ENCODE measurements around the gene ADAMTS17. TPM values are rescaled to one million over a fixed set of nuclear protein-coding genes. Genes with fewer than 3 reads are reported as not detected.
"Not testable (repeated sequence)": the region's sequence is repeated elsewhere in the genome, so short reads cannot be mapped to it uniquely, and the experiment has no call there.

The ADAMTS17 gene
- total and polyA plus RNA-seq, 9 of the 15 experiments (the other 6 are each of a cell fraction or from before 2014, with no cell fraction given), result 0.01 to 0.14 (median 0.07) TPM; not detected in 6

- in situ Hi-C loops (cut with MboI), result no loop called here
- TF ChIP-seq DACH1 (IDR thresholded peaks at IDR 0.05; ENCODE audit: partially characterized antibody) (no peak), TBP (optimal IDR thresholded peaks at IDR 0.05; ENCODE audit: low read depth, low read length) (no peak), ZNF449 (CRISPR knock-in tag; IDR thresholded peaks at IDR 0.05) (no peak), BMI1 (IDR thresholded peaks at IDR 0.05; ENCODE audit: low read length) (no peak), RREB1 (CRISPR knock-in tag; IDR thresholded peaks at IDR 0.05) (no peak), ZNF586 (CRISPR knock-in tag; conservative IDR thresholded peaks at IDR 0.05) (no peak)
- no peaks in the 10 kb centered on the region for H3K79me2 ChIP-seq (ENCODE audit: control insufficient read depth, insufficient read depth, low read length)
- H4K20me1 ChIP-seq (replicated peaks; ENCODE audit: control insufficient read depth, insufficient read depth, low read length), result no peaks in the 10 kb centered on the region
- no peak overlapping the region for H2AFZ ChIP-seq (ENCODE audit: low read depth, low read length)
- no peak overlapping the region for H3K4me3 ChIP-seq
- no peaks in the 10 kb centered on the region for H3K9me3 ChIP-seq (replicated peaks; ENCODE audit: control insufficient read depth, insufficient read depth, low read depth, low read length)
- H3K4me2 ChIP-seq (ENCODE audit: insufficient read depth, low read length), result no peak overlapping the region
- ChIA-PET POLR2A (no interaction called here), CTCF (ENCODE audit: low intra/inter-chr PET ratio) (no interaction called here)
- no peaks in the 10 kb centered on the region for H3K4me1 ChIP-seq (replicated peaks in 1 of 2; ENCODE audit: control insufficient read depth in 2 of 2, insufficient read depth in 2 of 2, low read length in 2 of 2)
- intact Hi-C loops (cut with micrococcal nuclease), result no loop called here
- H3K27me3 ChIP-seq (ENCODE audit: control insufficient read depth in 2 of 2, insufficient read depth in 2 of 2, low read length in 2 of 2), result no peaks in the 10 kb centered on the region
- no peaks in the 10 kb centered on the region for H3K36me3 ChIP-seq (ENCODE audit: control insufficient read depth, insufficient read depth, low read length)
- H3K9me1 ChIP-seq (ENCODE audit: control insufficient read depth, insufficient read depth, low read length), result no peaks in the 10 kb centered on the region
- WGBS (ENCODE audit: insufficient coverage, low coverage, missing lambda C conversion rate), result 0% methylated on average over 5 of the region's 5 CpGs
- DNase-seq (ENCODE audit: extremely low read depth in 1 of 4, low spot score in 3 of 4) (no peak), FAIRE-seq (no peak), ATAC-seq (no peak)
- H3K27ac ChIP-seq (ENCODE audit: extremely low read depth, low read depth, low read length), result no peak overlapping the region
- no TSS peak for BruUV-seq (replicated peaks)
- H3K9ac ChIP-seq (ENCODE audit: insufficient read depth in 1 of 2, low read depth in 2 of 2, low read length in 2 of 2), result no peak overlapping the region
These were observed 267.8 kb downstream of the ADAMTS17 start for GRCh38 chr15:100073982-100074381.

GRCh38 chr15:100066521-100067280 lies 275.1 kb downstream of the ADAMTS17 start:
- ATAC-seq; in situ Hi-C loops (cut with MboI); H3K79me2 ChIP-seq (ENCODE audit: control insufficient read depth, insufficient read depth, low read length); H3K4me3 ChIP-seq; H2AFZ ChIP-seq (ENCODE audit: low read depth, low read length); H3K4me1 ChIP-seq (replicated peaks in 1 of 2; ENCODE audit: control insufficient read depth in 2 of 2, insufficient read depth in 2 of 2, low read length in 2 of 2); POLR2A ChIA-PET; DNase-seq (ENCODE audit: extremely low read depth in 1 of 4, low spot score in 3 of 4); H3K4me2 ChIP-seq (ENCODE audit: insufficient read depth, low read length); H4K20me1 ChIP-seq (replicated peaks; ENCODE audit: control insufficient read depth, insufficient read depth, low read length); CTCF ChIA-PET (ENCODE audit: low intra/inter-chr PET ratio); BruUV-seq (replicated peaks); H3K9me3 ChIP-seq (replicated peaks; ENCODE audit: control insufficient read depth, insufficient read depth, low read depth, low read length); intact Hi-C loops (cut with micrococcal nuclease); FAIRE-seq; H3K36me3 ChIP-seq (ENCODE audit: control insufficient read depth, insufficient read depth, low read length); H3K27ac ChIP-seq (ENCODE audit: extremely low read depth, low read depth, low read length); H3K9me1 ChIP-seq (ENCODE audit: control insufficient read depth, insufficient read depth, low read length); H3K9ac ChIP-seq (ENCODE audit: insufficient read depth in 1 of 2, low read depth in 2 of 2, low read length in 2 of 2): not testable (repeated sequence)
- 0% methylated on average over 8 of the region's 12 CpGs for WGBS (ENCODE audit: insufficient coverage, low coverage, missing lambda C conversion rate)
- H3K27me3 ChIP-seq (ENCODE audit: control insufficient read depth in 2 of 2, insufficient read depth in 2 of 2, low read length in 2 of 2), result peaks cover 2 to 16% of the 10 kb centered on the region in 2 experiments; a peak in 2 of 5 replicates
